Retinal pigment epithelial cell (primary cell): ENCODE measurements around the gene CKS1B.

Source experiments
- DNase-seq: peaks from one replicate; pipeline ENCODE4 v3.0.0-alpha.2; 2010; ENCODE audit warnings: low read depth
- H3K4me3 ChIP-seq: 2 replicates; pipeline ENCODE4 v1.5.1; 2011; ENCODE audit warnings: mild to moderate bottlenecking, low read length, control low read depth, moderate library complexity
- CTCF ChIP-seq: conservative IDR thresholded peaks from 2 replicates; pipeline ENCODE4 v1.5.1; 2011; ENCODE audit warnings: low read depth, low read length, control low read depth, inconsistent platforms

CKS1B gene

GRCh38 chr1:154955718-154956543 is 18.6 kb upstream of the CKS1B start, which contains the start of gene PBXIP1:
Gene PBXIP1, minus strand, starts transcription at chr1:154956099. Its CDS starts 2,378 bp downstream, at chr1:154953721.
- TF ChIP-seq CTCF, result peak; percentile 54
- peak; percentile 82 for DNase-seq
- H3K4me3 ChIP-seq, result peak within 1 kb of the TSS; percentile 77

GRCh38 chr1:154956544-154956941 is 17.9 kb upstream of the CKS1B start:
- H3K4me3 ChIP-seq, result peak overlapping the region; percentile 77
- DNase-seq, result no peak
- no peak for TF ChIP-seq CTCF

GRCh38 chr1:154957091-154957657 is 17.3 kb upstream of the CKS1B start:
- DNase-seq, result no peak
- no peak overlapping the region for H3K4me3 ChIP-seq
- no peak for TF ChIP-seq CTCF

GRCh38 chr1:154958036-154958435 is 16.4 kb upstream of the CKS1B start:
- no peak for DNase-seq
- no peak for TF ChIP-seq CTCF
- no peak overlapping the region for H3K4me3 ChIP-seq

GRCh38 chr1:154958681-154959425 is 15.6 kb upstream of the CKS1B start:
- no peak for DNase-seq
- H3K4me3 ChIP-seq, result no peak overlapping the region
- no peak for TF ChIP-seq CTCF

GRCh38 chr1:154959426-154959780 is 15.1 kb upstream of the CKS1B start:
- H3K4me3 ChIP-seq, result no peak overlapping the region
- TF ChIP-seq CTCF, result no peak
- DNase-seq, result no peak
